Ishikawa (cell line): ENCODE results near the gene RPS3A.

Source experiments
- CEBPB ChIP-seq: IDR thresholded peaks from 2 replicates; pipeline ENCODE4 v1.6.1; 2012
- EGR1 ChIP-seq: IDR thresholded peaks from 2 replicates; pipeline ENCODE4 v1.6.1; 2012
- EP300 ChIP-seq: IDR thresholded peaks from 2 replicates; pipeline ENCODE4 v1.6.1; 2012; ENCODE audit warnings: borderline replicate concordance
- MAX ChIP-seq: IDR thresholded peaks from 2 replicates; pipeline ENCODE4 v1.6.1; 2012
- RAD21 ChIP-seq: IDR thresholded peaks from 2 replicates; pipeline ENCODE4 v1.6.1; 2012; ENCODE audit warnings: low read depth
- USF1 ChIP-seq: IDR thresholded peaks from 2 replicates; pipeline ENCODE4 v1.6.1; 2012
- YY1 ChIP-seq: IDR thresholded peaks from 2 replicates; pipeline ENCODE4 v1.6.1; 2012; ENCODE audit warnings: low read depth

- no peak for TF ChIP-seq MAX
- no peak for TF ChIP-seq EGR1
- TF ChIP-seq USF1 = no peak
- TF ChIP-seq CEBPB = no peak
- no peak for TF ChIP-seq EP300
- no peak for TF ChIP-seq YY1
- no peak for TF ChIP-seq RAD21
Observed at GRCh38 chr4:151147000-151147399, 47.6 kb downstream of the RPS3A start.
